ENCODE measurements around the gene ZMYND11.

The ZMYND11 gene

DNA sequence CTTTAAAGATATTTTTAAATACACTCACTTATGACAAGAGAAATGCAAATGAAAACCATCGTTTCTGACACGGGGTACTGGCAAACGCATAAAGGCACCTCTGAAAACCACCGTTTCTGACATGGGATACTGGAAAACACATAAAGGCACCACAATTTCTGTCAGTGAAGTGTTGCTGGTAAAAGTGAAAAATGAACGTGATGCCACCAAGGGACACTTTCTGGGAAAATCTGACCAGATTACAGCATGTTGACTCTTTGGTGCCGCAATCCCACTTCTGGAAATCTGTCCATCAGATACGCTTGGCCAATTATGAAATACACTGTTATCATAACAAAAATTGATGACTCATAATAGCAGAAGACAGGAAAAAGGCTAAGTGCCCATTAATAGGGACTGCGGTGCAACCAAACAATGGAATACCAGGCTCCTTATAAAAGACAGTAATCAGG, 131.7 kb downstream of the ZMYND11 start:
- no peaks in the 10 kb centered on the region for H3K27me3 ChIP-seq (ENCODE audit: insufficient read depth, poor library complexity, severe bottlenecking)
- no peak overlapping the region for H3K27ac ChIP-seq (replicated peaks)
- no peak for DNase-seq (ENCODE audit: low read depth in 1 of 2, low spot score in 1 of 2)
- H3K4me3 ChIP-seq (replicated peaks; ENCODE audit: insufficient read depth, low read length): no peak overlapping the region
- TF ChIP-seq GABPA (IDR thresholded peaks at IDR 0.05; ENCODE audit: low read depth) (no peak), SPI1 (IDR thresholded peaks at IDR 0.05; ENCODE audit: borderline replicate concordance, low read depth) (no peak), POLR2AphosphoS5 (IDR thresholded peaks at IDR 0.05; ENCODE audit: low read depth) (no peak)
- TF ChIP-seq, protein P1, sequence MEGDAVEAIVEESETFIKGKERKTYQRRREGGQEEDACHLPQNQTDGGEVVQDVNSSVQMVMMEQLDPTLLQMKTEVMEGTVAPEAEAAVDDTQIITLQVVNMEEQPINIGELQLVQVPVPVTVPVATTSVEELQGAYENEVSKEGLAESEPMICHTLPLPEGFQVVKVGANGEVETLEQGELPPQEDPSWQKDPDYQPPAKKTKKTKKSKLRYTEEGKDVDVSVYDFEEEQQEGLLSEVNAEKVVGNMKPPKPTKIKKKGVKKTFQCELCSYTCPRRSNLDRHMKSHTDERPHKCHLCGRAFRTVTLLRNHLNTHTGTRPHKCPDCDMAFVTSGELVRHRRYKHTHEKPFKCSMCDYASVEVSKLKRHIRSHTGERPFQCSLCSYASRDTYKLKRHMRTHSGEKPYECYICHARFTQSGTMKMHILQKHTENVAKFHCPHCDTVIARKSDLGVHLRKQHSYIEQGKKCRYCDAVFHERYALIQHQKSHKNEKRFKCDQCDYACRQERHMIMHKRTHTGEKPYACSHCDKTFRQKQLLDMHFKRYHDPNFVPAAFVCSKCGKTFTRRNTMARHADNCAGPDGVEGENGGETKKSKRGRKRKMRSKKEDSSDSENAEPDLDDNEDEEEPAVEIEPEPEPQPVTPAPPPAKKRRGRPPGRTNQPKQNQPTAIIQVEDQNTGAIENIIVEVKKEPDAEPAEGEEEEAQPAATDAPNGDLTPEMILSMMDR (IDR thresholded peaks at IDR 0.05; ENCODE audit: insufficient read depth, low read length): no peak
- TF ChIP-seq, protein P2, sequence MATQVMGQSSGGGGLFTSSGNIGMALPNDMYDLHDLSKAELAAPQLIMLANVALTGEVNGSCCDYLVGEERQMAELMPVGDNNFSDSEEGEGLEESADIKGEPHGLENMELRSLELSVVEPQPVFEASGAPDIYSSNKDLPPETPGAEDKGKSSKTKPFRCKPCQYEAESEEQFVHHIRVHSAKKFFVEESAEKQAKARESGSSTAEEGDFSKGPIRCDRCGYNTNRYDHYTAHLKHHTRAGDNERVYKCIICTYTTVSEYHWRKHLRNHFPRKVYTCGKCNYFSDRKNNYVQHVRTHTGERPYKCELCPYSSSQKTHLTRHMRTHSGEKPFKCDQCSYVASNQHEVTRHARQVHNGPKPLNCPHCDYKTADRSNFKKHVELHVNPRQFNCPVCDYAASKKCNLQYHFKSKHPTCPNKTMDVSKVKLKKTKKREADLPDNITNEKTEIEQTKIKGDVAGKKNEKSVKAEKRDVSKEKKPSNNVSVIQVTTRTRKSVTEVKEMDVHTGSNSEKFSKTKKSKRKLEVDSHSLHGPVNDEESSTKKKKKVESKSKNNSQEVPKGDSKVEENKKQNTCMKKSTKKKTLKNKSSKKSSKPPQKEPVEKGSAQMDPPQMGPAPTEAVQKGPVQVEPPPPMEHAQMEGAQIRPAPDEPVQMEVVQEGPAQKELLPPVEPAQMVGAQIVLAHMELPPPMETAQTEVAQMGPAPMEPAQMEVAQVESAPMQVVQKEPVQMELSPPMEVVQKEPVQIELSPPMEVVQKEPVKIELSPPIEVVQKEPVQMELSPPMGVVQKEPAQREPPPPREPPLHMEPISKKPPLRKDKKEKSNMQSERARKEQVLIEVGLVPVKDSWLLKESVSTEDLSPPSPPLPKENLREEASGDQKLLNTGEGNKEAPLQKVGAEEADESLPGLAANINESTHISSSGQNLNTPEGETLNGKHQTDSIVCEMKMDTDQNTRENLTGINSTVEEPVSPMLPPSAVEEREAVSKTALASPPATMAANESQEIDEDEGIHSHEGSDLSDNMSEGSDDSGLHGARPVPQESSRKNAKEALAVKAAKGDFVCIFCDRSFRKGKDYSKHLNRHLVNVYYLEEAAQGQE (IDR thresholded peaks at IDR 0.05; ENCODE audit: insufficient replicate concordance, low read depth): no peak

DNA sequence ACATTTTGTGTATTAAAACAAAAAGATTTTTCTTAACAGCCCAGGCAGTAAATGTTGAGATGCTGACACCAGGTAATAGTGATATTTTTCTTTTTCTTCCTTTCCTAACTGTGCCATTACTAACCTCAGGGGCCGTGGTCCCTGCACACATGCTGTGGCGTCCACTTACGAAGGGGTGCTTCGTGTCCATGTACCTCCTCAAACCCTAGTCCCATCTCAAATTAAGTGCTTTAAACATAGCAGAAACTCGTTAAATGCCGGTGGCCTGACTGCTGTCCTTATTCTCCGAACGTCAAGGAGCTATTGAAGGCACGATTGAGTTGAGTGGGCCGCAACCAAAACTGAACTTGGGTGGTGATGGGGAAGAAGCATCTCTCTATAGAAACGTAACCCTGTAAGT, 132.4 kb downstream of the ZMYND11 start:
- H3K4me3 ChIP-seq (replicated peaks; ENCODE audit: insufficient read depth, low read length): no peak overlapping the region
- no peak overlapping the region for H3K27ac ChIP-seq (replicated peaks)
- H3K27me3 ChIP-seq (ENCODE audit: insufficient read depth, poor library complexity, severe bottlenecking): no peaks in the 10 kb centered on the region
- TF ChIP-seq POLR2AphosphoS5 (IDR thresholded peaks at IDR 0.05; ENCODE audit: low read depth) (no peak), GABPA (IDR thresholded peaks at IDR 0.05; ENCODE audit: low read depth) (no peak), SPI1 (IDR thresholded peaks at IDR 0.05; ENCODE audit: borderline replicate concordance, low read depth) (no peak)
- TF ChIP-seq, protein P1 (IDR thresholded peaks at IDR 0.05; ENCODE audit: insufficient read depth, low read length): no peak
- TF ChIP-seq, protein P2 (IDR thresholded peaks at IDR 0.05; ENCODE audit: insufficient replicate concordance, low read depth): no peak
- DNase-seq (ENCODE audit: low read depth in 1 of 2, low spot score in 1 of 2): no peak

DNA sequence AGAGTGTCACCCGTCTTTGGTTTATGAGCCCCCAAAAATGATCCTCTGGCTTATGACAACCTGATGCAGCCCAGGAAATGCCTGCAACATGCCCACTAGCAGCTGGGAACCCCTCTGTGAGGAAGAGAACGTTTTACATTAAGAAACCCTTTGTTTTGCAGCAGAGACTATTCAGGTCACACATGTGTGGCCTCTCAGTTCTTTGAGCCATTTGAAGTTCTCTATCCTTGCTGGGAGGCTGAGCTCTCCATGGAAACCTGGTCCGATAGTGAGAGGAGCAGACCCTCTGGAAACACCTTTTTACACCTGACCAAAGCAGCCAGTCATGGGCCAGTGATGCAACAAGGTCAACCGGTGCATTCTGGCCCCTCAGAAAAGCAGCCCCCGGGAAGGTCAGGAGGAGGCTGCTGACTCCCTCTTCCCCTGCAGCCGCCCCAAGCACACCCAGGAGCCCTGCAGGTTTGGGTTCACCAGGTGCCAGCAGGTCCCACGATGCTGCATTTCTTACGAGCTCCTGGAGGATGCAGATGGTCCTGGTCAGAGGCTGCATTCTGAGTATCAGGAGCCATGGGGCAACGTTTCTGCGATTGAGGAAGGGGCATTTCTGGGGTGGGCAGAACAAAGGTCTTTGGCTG, 134.3 kb downstream of the ZMYND11 start:
- no peak overlapping the region for H3K27ac ChIP-seq (replicated peaks)
- DNase-seq (ENCODE audit: low read depth in 1 of 2, low spot score in 1 of 2): no peak
- no peaks in the 10 kb centered on the region for H3K27me3 ChIP-seq (ENCODE audit: insufficient read depth, poor library complexity, severe bottlenecking)
- H3K4me3 ChIP-seq (replicated peaks; ENCODE audit: insufficient read depth, low read length): no peak overlapping the region
- TF ChIP-seq SPI1 (IDR thresholded peaks at IDR 0.05; ENCODE audit: borderline replicate concordance, low read depth) (no peak), GABPA (IDR thresholded peaks at IDR 0.05; ENCODE audit: low read depth) (no peak), POLR2AphosphoS5 (IDR thresholded peaks at IDR 0.05; ENCODE audit: low read depth) (no peak)
- TF ChIP-seq, protein P2 (IDR thresholded peaks at IDR 0.05; ENCODE audit: insufficient replicate concordance, low read depth): no peak
- TF ChIP-seq, protein P1 (IDR thresholded peaks at IDR 0.05; ENCODE audit: insufficient read depth, low read length): no peak

Data from HL-60 (cell line).